A673 (cell line): ENCODE measurements around the gene ZC3H18.

Experiments
- EZH2 ChIP-seq: fragments of 200-600 bp; sonication (generic); IDR thresholded peaks from 2 replicates; pipeline ENCODE4 v1.6.1; 2017; ENCODE audit warnings: borderline replicate concordance, low read depth, mild to moderate bottlenecking, mixed read lengths, antibody characterized with exemption, low read length; ENCODE audit not compliant: poor library complexity, severe bottlenecking
- TF ChIP-seq, protein P1 (sequence below): fragments of 300-800, 200-600 bp; sonication (generic); conservative IDR thresholded peaks from 2 replicates; pipeline ENCODE4 v1.5.1; 2017; ENCODE audit warnings: low read depth, mild to moderate bottlenecking, antibody characterized with exemption, low read length, moderate library complexity, mixed read lengths

DNA sequence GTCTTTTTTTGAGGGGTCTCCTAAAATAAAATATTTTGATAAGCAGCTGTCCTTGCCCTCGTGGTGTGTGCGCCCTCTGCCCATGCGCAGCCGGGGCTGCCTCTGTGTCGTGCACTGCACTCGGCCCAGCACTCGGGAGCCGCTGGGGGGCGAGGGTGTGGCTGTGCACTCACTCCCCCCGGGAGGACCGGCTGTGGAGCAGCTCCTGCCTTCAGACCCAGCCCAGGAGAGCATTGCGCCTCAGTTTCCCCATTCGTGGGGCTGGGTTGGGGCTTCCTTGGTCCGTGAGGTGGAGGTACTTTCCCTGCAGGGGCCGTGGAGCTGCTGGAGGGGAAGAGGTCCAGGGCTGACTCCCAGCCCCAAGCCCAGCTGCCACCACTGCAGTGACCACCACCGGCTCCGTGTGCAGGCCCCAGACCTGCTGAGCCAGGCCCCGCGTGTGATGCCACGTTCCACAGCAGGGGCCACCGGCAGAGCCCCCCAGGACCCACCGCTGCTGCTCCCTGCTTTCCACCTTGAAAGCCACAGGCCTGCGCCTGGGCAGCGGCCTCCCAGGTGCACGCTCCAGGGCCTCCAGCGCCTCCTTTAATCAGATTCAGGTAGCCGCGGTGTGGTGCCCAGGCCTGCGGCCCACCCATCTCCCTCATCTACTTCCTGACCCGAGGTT is 61.9 kb downstream of the ZC3H18 start:
- TF ChIP-seq, protein P1, sequence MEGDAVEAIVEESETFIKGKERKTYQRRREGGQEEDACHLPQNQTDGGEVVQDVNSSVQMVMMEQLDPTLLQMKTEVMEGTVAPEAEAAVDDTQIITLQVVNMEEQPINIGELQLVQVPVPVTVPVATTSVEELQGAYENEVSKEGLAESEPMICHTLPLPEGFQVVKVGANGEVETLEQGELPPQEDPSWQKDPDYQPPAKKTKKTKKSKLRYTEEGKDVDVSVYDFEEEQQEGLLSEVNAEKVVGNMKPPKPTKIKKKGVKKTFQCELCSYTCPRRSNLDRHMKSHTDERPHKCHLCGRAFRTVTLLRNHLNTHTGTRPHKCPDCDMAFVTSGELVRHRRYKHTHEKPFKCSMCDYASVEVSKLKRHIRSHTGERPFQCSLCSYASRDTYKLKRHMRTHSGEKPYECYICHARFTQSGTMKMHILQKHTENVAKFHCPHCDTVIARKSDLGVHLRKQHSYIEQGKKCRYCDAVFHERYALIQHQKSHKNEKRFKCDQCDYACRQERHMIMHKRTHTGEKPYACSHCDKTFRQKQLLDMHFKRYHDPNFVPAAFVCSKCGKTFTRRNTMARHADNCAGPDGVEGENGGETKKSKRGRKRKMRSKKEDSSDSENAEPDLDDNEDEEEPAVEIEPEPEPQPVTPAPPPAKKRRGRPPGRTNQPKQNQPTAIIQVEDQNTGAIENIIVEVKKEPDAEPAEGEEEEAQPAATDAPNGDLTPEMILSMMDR: no peak
- no peak for TF ChIP-seq EZH2
